SU-DHL-6 (cell line): ENCODE data around the gene GEMIN8.

ENCODE experiments used
- H2AFZ ChIP-seq: fragments of 200-600 bp; sonication (generic); 2 replicates; pipeline ENCODE4 v1.6.1; 2014; ENCODE audit warnings: low read depth, mild to moderate bottlenecking, moderate library complexity, mixed read lengths, antibody characterized with exemption, low read length; ENCODE audit not compliant: severe bottlenecking
- H3F3A ChIP-seq: fragments of 200-600 bp; shearing (Covaris generic); 2 replicates; pipeline ENCODE4 v1.6.0; 2016; ENCODE audit warnings: antibody characterized with exemption, mild to moderate bottlenecking; ENCODE audit not compliant: insufficient read depth
- H3K27ac ChIP-seq: fragments of 200-600 bp; sonication (generic); 2 replicates; pipeline ENCODE4 v1.5.1; 2016; ENCODE audit warnings: low read depth, mild to moderate bottlenecking, low read length, moderate library complexity, mixed read lengths
- H3K27me3 ChIP-seq: fragments of 200-600 bp; sonication (generic), shearing (Covaris generic); 2 replicates; pipeline ENCODE4 v1.6.0; 2014; ENCODE audit warnings: mild to moderate bottlenecking, low read length
- H3K36me3 ChIP-seq: fragments of 200-600 bp; sonication (generic); 2 replicates; pipeline ENCODE4 v1.6.1; 2014; ENCODE audit warnings: mild to moderate bottlenecking, low read length, mixed read lengths
- H3K4me2 ChIP-seq: fragments of 300-600, 200-600 bp; shearing (Covaris generic), sonication (generic); 2 replicates; pipeline ENCODE4 v1.6.0; 2014; ENCODE audit warnings: low read length, low read depth, mild to moderate bottlenecking; ENCODE audit not compliant: poor library complexity, severe bottlenecking
- H3K4me3 ChIP-seq: fragments of 200-600 bp; sonication (generic); 2 replicates; pipeline ENCODE4 v1.5.1; 2014; ENCODE audit warnings: antibody characterized with exemption, low read length, mild to moderate bottlenecking, mixed read lengths; ENCODE audit not compliant: insufficient read depth, poor library complexity, severe bottlenecking
- H3K79me2 ChIP-seq: fragments of 200-600 bp; sonication (generic); 2 replicates; pipeline ENCODE4 v1.6.1; 2014; ENCODE audit warnings: mild to moderate bottlenecking, low read length, moderate library complexity; ENCODE audit not compliant: insufficient read depth
- H3K9ac ChIP-seq: fragments of 200-600 bp; sonication (generic); 2 replicates; pipeline ENCODE4 v1.7.0; 2014; ENCODE audit warnings: mild to moderate bottlenecking, low read length
- H3K9me2 ChIP-seq: fragments of 200-600 bp; sonication (generic); replicated peaks from 2 replicates; pipeline ENCODE4 v1.6.1; 2014; ENCODE audit warnings: low read length; ENCODE audit not compliant: insufficient read depth
- H3K9me3 ChIP-seq: fragments of 200-600 bp; sonication (generic); 2 replicates; pipeline ENCODE4 v1.6.1; 2014; ENCODE audit warnings: low read length, mixed read lengths; ENCODE audit not compliant: insufficient read depth
- H4K20me1 ChIP-seq: fragments of 200-600 bp; sonication (generic); 2 replicates; pipeline ENCODE4 v1.6.1; 2014; ENCODE audit warnings: low read depth, mild to moderate bottlenecking, antibody characterized with exemption, low read length, moderate library complexity, mixed read lengths
- EZH2phosphoT487 ChIP-seq: fragments of 200-600 bp; sonication (generic), shearing (Covaris generic); conservative IDR thresholded peaks from 2 replicates; pipeline ENCODE4 v1.6.1; 2018; ENCODE audit warnings: mild to moderate bottlenecking, antibody characterized with exemption, low read length, moderate library complexity, mixed read lengths
- TF ChIP-seq, protein P1 (sequence below): fragments of 200-600 bp; sonication (generic); IDR thresholded peaks from one replicate; pipeline ENCODE4 v1.5.1; 2017; ENCODE audit warnings: antibody characterized with exemption, mild to moderate bottlenecking, low read length, moderate library complexity; ENCODE audit not compliant: insufficient read depth, poor library complexity, severe bottlenecking

Gene GEMIN8

DNA sequence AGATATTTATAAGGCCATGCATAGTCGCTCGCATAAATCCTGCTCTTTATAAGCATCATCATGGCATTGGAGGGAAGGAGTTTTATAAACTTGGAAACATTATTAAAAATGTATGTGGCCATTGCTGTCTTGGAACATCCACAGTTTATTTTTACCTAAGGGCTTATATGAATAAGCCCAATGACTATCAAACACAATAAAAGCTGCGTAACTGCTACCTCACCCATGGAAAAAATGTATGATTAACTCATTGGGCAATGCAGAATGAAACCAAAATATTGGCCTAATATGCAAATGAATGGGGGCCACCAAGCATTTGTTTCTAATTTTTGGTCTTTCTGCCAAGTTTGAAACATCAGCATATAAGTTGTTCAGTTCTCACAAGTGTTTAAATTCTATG, 19.1 kb downstream of the GEMIN8 start:
- Histone ChIP-seq H4K20me1 (no peaks in the 10 kb centered on the region), H3K4me3 (no peak overlapping the region), H3K36me3 (no peaks in the 10 kb centered on the region), H3K4me2 (no peak overlapping the region), H2AFZ (no peak overlapping the region), H3K27ac (no peak overlapping the region), H3K27me3 (no peaks in the 10 kb centered on the region), H3K9ac (no peak overlapping the region), H3K9me2 (no peaks in the 10 kb centered on the region), H3K79me2 (no peaks in the 10 kb centered on the region), H3K9me3 (no peaks in the 10 kb centered on the region), H3F3A (no peaks in the 10 kb centered on the region)
- TF ChIP-seq, protein P1, sequence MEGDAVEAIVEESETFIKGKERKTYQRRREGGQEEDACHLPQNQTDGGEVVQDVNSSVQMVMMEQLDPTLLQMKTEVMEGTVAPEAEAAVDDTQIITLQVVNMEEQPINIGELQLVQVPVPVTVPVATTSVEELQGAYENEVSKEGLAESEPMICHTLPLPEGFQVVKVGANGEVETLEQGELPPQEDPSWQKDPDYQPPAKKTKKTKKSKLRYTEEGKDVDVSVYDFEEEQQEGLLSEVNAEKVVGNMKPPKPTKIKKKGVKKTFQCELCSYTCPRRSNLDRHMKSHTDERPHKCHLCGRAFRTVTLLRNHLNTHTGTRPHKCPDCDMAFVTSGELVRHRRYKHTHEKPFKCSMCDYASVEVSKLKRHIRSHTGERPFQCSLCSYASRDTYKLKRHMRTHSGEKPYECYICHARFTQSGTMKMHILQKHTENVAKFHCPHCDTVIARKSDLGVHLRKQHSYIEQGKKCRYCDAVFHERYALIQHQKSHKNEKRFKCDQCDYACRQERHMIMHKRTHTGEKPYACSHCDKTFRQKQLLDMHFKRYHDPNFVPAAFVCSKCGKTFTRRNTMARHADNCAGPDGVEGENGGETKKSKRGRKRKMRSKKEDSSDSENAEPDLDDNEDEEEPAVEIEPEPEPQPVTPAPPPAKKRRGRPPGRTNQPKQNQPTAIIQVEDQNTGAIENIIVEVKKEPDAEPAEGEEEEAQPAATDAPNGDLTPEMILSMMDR = no peak
- no peak for TF ChIP-seq EZH2phosphoT487

DNA sequence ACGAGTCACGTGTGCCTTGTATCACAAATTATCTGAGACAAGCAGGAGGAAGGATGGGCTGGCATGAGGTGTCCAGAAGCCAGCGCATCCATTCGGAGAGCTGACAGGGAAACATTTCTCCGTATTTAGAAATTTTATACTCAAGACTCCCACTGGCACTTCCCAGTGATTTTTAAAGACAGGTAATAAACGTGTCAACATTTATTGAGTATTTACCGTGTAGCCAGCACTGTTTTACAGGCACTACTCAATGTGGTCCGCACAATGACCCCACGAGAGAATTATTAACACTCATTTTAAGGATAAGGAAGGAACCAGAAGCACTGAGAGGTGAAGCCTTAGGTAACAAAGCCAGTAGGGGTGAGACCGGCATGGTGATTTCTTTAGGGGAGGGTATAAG, 23.2 kb downstream of the GEMIN8 start:
- H3K27me3 ChIP-seq = no peaks in the 10 kb centered on the region
- no peak overlapping the region for H3K9ac ChIP-seq
- no peaks in the 10 kb centered on the region for H3K9me3 ChIP-seq
- no peaks in the 10 kb centered on the region for H3K9me2 ChIP-seq
- no peaks in the 10 kb centered on the region for H3K36me3 ChIP-seq
- H3K4me2 ChIP-seq = no peak overlapping the region
- TF ChIP-seq EZH2phosphoT487 = no peak
- TF ChIP-seq, protein P1 = no peak
- no peak overlapping the region for H3K4me3 ChIP-seq
- H2AFZ ChIP-seq = no peak overlapping the region
- no peaks in the 10 kb centered on the region for H3F3A ChIP-seq
- no peak overlapping the region for H3K27ac ChIP-seq
- H3K79me2 ChIP-seq = no peaks in the 10 kb centered on the region
- no peaks in the 10 kb centered on the region for H4K20me1 ChIP-seq

DNA sequence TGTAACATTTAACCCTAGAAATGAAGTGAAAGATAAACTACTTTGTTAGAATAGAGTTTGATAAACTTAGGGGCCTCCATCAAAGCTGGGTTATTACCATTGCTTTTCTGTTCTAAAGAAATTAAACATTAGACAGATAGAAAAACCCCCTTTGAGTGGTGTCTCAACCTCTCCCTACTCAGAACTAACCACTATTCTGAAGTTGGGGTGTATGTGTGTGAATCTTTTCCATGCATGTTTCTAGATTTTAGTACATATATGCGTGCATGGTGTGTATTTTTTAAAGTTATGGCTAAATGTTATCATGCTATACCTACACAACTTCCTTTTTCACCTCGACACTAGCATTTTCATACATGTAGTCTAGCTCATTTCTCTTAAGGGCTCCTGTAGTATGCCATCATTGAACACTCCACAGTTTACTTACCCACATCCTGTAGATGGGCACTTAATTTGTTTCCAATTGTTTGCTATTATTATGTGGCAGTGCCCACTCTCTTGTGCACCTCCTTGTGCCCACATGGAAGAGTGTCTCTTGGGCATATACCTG, 25.7 kb downstream of the GEMIN8 start:
- Histone ChIP-seq H4K20me1 (no peaks in the 10 kb centered on the region), H3K79me2 (no peaks in the 10 kb centered on the region), H3K27ac (no peak overlapping the region), H3K4me3 (no peak overlapping the region), H3K27me3 (no peaks in the 10 kb centered on the region), H3K9ac (no peak overlapping the region), H3F3A (no peaks in the 10 kb centered on the region), H3K36me3 (no peaks in the 10 kb centered on the region), H2AFZ (no peak overlapping the region), H3K9me3 (no peaks in the 10 kb centered on the region), H3K4me2 (no peak overlapping the region), H3K9me2 (no peaks in the 10 kb centered on the region)
- TF ChIP-seq, protein P1 = no peak
- no peak for TF ChIP-seq EZH2phosphoT487
